GM19467 (cell line): ENCODE measurements around the gene RHOT2.

Source experiments
- ATAC-seq: cut with Tn5 transposase; IDR thresholded peaks from one replicate; pipeline ENCODE4 v1.9.1; 2021; ENCODE audit warnings: mild to moderate bottlenecking, moderate library complexity; ENCODE audit not compliant: unreplicated experiment

Gene RHOT2

DNA sequence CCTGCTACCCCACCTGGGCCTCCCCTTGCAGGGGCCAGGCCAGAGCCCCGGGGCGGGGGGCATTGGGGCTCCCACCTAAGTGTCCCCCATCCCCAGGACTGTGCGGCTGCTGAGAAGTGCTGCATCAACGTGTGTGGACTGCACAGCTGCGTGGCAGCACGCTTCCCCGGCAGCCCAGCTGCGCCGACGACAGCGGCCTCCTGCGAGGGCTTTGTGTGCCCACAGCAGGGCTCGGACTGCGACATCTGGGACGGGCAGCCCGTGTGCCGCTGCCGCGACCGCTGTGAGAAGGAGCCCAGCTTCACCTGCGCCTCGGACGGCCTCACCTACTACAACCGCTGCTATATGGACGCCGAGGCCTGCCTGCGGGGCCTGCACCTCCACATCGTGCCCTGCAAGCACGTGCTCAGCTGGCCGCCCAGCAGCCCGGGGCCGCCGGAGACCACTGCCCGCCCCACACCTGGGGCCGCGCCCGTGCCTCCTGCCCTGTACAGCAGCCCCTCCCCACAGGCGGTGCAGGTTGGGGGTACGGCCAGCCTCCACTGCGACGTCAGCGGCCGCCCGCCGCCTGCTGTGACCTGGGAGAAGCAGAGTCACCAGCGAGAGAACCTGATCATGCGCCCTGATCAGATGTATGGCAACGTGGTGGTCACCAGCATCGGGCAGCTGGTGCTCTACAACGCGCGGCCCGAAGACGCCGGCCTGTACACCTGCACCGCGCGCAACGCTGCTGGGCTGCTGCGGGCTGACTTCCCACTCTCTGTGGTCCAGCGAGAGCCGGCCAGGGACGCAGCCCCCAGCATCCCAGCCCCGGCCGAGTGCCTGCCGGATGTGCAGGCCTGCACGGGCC, 35.2 kb upstream of the RHOT2 start:
- ATAC-seq, result no peak

DNA sequence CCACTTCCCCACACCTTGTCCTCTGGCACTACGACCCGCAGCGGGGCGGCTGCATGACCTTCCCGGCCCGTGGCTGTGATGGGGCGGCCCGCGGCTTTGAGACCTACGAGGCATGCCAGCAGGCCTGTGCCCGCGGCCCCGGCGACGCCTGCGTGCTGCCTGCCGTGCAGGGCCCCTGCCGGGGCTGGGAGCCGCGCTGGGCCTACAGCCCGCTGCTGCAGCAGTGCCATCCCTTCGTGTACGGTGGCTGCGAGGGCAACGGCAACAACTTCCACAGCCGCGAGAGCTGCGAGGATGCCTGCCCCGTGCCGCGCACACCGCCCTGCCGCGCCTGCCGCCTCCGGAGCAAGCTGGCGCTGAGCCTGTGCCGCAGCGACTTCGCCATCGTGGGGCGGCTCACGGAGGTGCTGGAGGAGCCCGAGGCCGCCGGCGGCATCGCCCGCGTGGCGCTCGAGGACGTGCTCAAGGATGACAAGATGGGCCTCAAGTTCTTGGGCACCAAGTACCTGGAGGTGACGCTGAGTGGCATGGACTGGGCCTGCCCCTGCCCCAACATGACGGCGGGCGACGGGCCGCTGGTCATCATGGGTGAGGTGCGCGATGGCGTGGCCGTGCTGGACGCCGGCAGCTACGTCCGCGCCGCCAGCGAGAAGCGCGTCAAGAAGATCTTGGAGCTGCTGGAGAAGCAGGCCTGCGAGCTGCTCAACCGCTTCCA, 34.4 kb upstream of the RHOT2 start:
- no peak for ATAC-seq

DNA sequence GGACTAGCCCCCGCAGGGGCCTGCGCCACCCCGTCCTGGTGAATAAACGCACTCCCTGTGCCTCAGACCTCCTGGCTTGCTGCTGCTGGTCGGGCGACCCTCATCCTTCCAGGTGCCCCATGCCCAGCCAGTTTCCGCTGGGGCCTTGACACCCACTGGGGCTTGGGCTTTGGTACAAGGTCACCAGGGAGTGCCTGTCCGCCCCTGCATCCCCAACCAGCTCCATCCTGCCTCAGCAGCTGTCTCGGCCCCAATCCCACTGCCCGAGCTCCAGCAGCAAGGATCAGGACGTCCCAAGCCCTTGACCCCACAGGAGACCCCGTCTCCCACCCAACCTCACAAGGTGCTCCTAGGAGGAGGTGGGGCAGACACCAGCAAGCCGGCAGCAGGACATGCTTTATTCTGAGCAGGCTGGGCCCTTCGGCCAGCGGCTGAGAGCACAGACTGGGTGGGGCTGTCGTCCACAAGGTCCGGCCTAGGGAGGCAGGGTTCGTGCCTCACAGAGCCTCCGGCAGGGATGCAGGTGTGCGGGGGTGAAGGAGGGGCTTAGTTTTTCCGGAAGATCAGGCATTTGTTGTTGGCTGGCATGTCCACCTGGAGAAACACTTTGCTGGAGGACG, 33.8 kb upstream of the RHOT2 start:
- ATAC-seq, result no peak

DNA sequence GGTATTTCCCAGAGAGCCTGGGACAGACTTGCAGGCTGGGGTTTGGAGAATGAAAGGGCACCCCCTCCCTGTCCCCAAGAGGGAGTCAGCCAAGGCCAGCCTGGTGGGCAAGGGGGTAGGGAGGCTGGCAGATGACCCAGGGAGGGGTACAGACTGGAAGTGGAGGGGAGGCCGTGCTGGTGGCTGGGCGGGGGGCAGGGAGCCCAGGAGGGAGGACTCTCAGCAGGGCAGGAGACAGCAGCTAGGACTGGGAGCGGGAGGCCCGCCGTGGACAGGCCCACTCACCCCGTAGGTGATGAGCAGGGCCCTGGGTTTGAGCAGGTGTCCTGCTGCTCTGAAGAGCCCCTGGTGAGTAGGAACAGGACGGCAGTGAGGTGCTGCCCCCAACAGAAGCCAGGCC, 32.9 kb upstream of the RHOT2 start:
- no peak for ATAC-seq

DNA sequence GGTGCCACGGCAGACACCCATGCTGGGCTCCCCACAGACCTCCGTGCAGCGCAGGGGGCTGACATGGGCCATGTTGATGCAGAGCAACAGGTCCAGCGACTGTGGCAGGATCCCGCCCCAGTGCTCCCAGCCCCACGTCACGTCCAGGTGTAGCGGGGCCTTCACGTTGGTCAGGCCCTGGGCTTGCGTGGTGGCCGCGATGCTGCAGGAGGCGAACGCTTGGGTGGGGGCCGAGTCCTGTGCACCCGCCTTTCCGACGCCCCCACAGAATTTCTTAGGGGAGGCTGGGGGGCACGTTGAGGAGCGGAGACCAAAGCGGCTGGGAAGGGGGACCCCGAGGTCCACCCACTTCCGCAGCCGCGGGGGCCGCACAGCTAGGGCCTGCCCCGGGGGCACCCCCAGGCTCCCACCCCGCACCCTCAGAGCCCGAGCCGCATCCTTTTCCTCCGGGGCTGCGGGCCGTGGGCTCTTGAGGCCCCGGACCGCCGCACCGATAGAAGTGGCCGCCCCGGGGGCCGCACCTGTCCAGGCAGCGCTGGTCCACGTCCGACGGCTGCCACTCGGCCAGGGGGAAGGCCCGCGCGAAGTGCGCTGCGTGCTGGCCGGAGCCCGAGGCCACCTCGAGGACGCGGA, 32.2 kb upstream of the RHOT2 start:
- peak; percentile 3 for ATAC-seq

DNA sequence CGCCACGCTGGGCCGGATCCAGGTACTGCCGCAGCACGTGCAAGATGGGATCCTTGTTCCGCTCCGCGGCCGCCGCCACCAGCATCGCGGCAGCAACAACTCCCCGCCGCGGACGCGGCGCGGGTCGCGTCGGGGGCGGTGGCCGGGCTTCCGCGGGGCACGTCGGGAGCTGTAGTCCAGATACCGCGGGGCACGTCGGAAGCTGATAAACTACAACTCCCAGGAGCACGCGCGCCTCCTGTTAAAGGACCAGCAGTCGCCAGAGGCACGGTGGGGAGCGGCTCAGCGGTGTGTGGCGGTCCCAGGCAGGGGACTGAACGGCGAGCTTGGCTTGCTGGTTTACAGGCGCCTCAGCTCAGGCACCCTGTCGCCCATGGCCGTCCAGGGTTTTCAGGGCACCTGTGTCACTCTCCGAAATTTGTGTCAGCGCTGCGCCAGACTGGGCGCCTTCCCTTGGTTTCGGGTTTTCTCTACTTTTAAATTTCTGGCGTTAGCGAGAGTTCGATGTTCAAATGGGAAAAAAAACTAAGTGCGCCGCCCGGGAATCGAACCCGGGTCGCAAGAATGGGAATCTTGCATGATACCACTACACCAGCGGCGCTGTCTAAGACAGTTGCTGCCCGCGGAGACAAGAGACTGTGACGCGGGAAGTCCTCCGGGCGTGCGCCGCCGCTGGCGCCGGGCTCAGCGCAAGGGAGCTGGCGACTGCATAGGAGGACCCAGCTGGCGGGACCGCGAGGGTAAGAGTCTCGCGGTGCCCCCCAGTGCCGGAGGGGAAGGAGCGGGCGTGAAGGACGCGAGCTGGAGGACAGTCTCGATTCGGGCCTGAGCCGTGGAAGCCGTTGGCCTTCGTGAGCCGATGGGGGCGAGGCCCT, 31.5 kb upstream of the RHOT2 start, which contains the start of gene METTL26:
Gene METTL26 (minus strand): TSS at position 100 of the 875 bp plus-strand sequence. CDS start 15 bp downstream, at position 85.
- ATAC-seq, result peak; percentile 64

DNA sequence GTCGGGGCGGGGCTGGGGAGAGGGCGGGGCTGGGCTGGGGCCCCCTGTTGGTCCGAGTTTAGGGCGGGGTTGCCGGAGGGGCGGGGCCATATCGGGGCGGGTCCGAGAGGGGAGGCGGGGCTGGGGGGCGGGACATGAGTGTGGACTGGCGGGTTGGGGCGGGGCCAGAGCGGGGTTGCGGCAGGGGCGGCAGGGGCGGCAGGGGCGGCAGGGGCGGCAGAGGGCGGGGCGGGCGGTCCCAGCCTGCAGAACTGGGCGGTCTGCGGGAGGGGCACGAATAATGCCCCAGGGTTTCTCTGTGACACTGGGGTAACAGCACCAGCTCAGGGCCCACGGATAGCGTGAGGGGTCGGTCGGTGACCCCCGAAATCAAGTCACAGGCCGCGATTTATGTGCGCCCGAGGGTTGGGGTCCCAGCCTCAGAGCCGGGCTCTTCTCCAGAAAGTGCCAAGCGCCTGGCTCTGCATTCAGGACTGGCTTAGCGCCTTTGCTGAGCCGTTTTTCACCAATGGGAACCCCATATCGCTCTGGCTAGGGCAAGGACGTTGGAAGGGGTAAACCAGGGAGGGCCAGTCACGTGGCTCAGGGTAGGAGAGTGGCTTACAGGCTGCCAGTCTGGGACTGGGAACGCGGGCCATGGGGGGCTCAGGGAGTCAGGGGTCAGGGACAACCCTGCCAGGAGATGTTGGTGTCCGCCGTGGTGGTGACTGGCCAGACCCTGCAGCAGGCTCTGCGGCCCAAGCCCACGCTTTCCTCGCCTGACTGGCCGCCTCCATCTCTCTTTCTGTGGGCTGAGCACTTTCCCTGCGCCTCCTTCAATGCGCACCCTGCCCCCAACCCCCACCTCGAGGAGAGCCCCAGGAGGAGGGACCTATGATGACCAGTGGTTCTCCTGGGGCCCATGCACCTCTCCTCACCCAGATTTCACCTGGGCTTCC, 30.6 kb upstream of the RHOT2 start:
- ATAC-seq, result no peak

DNA sequence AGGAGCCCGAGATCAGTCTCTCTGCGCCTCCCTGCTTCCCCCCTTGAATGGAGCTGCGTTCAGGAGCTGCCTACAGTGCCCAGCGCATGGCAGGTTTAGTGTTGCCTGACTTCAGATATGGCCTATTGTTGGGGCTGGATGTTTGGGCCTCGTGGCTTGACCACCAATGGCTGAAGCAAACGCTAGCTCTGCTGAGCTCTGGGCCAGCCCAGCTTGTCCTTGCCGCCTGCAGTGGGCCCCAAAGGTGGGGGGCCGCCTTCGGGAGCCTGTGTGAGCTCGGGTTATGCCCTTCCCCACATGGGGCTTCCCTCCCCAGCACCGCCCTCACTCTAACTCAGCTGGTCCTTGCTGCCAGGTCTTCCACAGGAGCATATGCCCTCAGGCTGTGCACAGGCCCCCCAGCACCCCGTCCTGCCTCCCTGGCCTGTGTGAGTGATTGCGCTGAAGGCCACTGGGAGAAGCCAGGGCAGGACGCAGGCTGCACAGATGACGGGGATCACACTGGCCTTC, 29.8 kb upstream of the RHOT2 start:
- no peak for ATAC-seq

DNA sequence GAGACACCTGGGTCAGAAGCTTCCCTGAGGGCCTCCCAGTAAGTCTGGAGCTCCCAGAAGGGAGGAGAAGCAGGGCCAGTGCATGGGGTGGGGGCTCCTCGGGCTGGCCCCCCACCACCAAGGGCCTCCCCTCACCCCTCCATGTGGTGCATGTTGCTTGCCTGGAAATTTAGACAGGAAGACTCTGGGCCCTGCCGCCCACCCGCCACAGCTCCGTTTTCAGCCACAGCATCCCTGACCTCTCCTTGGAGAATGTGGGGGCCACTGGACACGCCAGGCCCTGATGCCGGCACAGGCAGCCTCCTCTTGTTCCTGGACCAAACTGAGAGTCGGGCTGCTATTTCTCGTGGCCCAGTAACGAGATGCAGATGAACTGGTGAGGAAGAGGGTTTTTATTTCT, 29.1 kb upstream of the RHOT2 start:
- no peak for ATAC-seq

DNA sequence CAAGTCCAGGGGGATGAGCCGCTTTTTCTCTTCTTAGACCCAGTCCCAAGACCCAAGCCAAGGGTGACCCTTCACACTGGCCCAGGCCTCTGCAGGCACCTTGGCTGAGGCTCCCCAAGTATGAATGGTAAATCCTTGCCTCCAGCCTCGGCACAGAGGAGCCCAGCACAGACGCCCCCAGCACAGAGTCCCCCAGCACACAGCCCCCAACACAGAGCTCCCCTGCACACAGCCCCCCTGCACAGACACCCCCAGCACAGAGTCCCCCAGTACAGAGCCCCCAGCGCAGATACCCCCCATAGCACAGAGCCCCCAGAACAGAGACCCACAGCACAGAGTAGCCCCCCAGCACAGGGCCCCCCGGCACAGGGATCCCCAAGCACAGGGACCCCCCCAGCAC, 27.3 kb upstream of the RHOT2 start:
- ATAC-seq, result no peak

DNA sequence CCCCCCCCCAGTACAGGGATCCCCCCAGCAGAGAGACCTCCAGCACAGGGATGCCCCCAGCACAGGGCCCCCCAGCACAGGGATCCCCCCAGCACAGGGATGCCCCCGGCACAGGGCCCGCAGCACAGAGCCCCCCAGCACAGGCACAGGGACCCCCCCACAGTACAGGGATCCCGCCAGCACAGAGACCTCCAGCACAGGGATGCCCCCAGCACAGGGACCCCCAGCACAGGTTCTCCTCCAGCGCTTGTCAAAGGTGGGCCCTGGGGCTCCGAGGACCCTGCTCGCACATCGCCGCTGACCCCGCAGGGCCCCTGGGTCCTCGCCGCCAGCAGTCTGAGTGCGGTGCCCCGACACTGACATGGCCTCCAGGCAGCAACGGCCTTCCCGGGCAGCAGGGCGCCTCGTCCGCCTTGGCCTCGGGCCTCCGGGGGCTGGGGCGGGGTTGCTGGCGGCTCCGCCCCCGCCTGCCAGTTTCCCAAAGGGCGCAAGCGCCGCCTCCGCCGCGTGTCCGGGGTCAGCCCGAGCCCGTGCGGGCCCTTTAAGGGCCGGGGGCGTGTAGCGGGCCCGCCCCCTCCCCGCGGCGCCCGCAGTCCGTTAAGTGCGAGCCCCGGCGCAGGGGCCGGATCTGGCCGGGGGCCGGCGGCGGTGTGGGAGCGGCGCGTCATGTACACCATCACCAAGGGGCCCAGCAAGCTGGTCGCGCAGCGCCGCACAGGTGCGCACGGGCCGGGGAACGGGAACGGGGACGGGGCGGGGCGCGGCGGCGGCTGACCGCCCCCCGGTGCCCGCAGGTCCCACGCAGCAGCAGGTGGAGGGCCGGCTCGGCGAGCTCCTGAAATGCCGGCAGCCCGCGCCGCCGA, 26.4 kb upstream of the RHOT2 start, which contains the start of gene MCRIP2:
Gene MCRIP2 (plus strand): TSS at position 503 of the 863 bp plus-strand sequence. CDS start 164 bp downstream, at position 667.
- no peak for ATAC-seq

DNA sequence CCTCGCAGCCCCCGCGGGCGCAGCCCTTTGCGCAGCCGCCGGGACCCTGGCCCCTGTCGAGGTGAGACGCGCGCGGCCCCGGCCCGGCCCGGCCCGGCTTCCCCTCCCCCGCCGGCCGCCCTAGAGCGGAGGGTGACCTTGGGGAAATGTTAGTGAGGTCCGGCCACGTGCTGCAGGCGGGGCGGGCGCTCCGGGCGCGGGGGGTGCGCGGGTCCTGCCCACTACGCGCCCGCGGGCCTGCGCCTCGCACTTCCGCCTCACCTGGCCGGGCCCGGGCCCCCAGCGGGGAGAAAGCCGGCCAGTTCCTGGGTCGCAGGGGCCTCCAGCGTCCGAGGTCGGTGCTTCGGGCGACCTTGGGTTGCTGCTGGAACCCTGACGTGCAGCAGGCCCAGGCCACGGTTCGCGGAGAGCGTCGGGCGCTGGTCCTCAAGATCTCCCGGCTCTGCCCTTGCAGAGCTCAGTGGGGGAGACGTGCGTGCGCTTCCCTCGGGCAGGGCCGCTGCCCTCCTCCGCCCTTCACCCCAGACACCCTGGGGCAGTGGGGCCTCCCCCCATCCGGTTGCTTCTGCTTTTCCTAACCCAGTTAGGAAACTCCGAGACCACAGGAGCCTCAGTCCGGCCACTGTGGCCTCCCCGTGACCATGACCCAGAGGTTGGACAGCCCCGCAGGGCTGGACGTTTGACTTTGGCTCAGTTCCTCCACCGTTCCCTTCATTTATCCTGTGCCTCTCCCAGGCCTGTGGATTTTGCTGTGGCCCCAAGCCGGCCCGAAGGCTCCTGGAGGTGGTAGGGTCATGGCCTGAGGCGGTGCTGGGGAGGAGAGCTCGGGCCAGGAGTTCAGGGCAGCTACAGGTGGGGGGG, 25.5 kb upstream of the RHOT2 start:
- ATAC-seq, result no peak

DNA sequence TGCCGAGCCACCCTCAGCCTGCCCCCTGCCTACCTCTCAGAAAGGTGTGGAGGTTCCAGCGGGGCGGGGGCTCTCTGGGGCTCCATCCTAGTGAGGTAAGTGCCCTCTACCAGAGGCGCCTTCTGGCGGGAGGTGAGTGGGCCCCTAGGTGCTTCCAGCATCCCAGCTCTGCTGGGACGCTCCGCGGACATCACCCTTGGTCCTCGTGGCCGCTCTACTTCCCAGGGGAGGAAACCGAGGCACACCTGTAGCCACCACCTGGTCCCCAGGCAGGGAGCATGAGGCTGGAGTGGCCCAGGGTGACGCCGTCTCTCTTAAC, 24.9 kb upstream of the RHOT2 start:
- no peak for ATAC-seq

DNA sequence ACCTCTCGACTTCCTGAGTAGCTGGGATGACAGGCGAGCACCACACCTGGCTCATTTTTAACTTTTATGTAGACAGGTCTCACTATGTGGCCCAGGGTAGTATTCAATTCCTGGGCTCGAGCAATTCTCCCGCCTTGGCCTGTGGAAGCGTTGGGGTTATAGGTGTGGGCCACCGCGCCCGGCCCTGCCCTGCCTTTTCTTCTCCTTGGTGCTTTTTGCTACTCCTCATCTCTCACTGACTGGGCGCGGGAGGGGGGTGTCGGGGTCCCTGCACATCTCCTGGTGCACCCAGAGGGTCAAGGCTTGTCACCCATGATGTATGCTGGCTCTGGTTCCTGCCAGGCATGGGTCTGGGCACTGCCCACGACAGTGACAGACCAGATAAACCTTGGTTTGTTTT, 23.4 kb upstream of the RHOT2 start:
- ATAC-seq, result no peak

DNA sequence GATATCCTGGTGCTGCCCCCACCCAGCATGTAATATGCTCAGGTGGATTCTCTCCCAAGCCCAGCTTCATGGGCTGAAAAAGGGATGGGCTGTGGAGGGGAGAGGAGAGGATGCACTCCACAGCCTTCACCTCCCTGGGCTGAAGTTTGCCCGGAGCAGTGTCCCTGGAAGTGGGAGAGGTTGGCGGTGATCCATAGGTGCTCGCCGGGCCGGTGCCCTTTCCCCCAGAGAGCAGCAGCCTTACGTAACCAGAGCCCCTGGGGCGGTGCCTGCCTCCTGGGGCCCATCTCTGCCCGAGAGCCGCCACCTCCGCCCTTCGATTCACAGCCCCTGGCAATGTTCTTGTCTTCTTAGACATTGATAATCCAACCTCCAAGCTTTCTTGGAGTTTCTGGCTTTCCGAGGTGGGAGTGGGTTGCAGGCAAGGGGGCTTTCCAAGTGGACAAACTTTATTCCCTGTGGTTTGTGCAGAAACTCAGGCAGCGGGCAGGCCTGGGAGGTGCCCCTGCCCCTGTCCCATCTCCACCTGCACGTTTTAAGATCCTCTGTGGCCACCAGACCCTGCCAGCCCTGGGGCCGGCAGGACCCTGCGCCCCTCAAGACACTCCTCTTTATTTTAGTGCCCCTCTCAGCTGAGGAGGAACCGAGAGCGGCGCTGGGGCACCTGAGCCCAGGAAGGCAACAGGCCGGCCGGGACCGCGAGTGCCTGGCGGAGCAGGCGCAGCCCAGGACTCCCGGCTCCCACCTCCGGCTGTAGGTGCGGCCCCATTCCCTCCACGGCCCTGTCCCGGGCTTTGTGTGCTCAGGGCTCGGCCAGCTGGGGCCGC, 21.9 kb upstream of the RHOT2 start:
- ATAC-seq, result no peak

DNA sequence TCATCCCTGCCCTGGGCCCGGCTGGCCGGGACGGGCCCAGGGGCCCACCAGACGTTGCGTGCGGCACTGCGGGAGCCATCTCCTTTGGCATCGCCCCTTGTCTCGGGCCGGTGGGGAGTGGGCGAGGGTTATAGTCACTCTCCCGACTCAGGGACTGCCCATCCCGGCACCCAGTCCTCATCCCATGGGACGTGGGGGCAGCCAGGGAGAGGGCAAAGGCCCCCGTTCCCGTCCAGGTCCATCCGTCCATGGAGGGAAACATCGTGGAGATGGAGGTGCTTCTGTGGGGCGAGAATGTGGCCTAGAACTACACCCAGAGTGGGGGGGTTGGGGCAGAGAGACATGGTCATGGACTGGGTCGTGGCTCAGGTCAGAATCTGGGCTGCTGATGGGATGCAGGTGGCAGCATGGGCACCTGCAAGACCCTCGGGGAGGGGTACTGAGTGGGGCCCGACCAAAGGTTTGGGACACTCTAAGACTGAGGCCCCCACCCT, 21.2 kb upstream of the RHOT2 start:
- no peak for ATAC-seq
